PC-3 (cell line): ENCODE measurements around the gene CRYGS. TPM values are rescaled to one million over a fixed set of nuclear protein-coding genes. Genes with fewer than 3 reads are reported as not detected.
A peak's percentile ranks its signal among the peaks of the same experiment; 100 is the strongest.

ENCODE experiments used
- ATAC-seq: fragments of 200-7000 bp; cut with Tn5 transposase; 2 replicates; pipeline ENCODE4 v1.9.1; 2020; ENCODE audit warnings: mild to moderate bottlenecking, moderate library complexity
- BruUV-seq: library from RNA; stranded (reverse); fragments of 400-500 nt; replicated peaks from 2 replicates; lab custom pipeline; 2021; lab: Mats Ljungman, UMichigan
- CTCF ChIA-PET: fragments of 300-600 bp; sonication (Branson Sonifier 250); formaldehyde crosslinking; loops from one replicate; lab custom pipeline; 2022; ENCODE audit warnings: antibody characterized with exemption; lab: Charles Lee
- POLR2A ChIA-PET: fragments of 300-600 bp; sonication (Branson Sonifier 250); formaldehyde crosslinking; loops from one replicate; lab custom pipeline; 2022; ENCODE audit warnings: antibody characterized with exemption; ENCODE audit not compliant: unreplicated experiment; lab: Charles Lee
- DNase-seq: peaks from one replicate; pipeline ENCODE4 v3.0.0-alpha.2; 2015
- H2AFZ ChIP-seq: fragments of 300-600 bp; sonication (generic); 2 replicates; pipeline ENCODE4 v1.6.0; 2016; ENCODE audit warnings: antibody characterized with exemption, low read length
- H3F3A ChIP-seq: fragments of 300-600 bp; sonication (generic); one replicate; pipeline ENCODE4 v1.6.0; 2017; ENCODE audit warnings: antibody characterized with exemption, low read length, control low read depth, mild to moderate bottlenecking; ENCODE audit not compliant: unreplicated experiment
- H3K27ac ChIP-seq: fragments of 300-600 bp; sonication (generic); 2 replicates; pipeline ENCODE4 v1.5.1; 2016; ENCODE audit warnings: mild to moderate bottlenecking, low read length
- H3K27me3 ChIP-seq: fragments of 300-600 bp; sonication (generic); 2 replicates; pipeline ENCODE4 v1.6.1; 2016; ENCODE audit warnings: low read length, mixed read lengths
- H3K36me3 ChIP-seq: fragments of 300-600 bp; sonication (generic); 2 replicates; pipeline ENCODE4 v1.6.1; 2016; ENCODE audit warnings: low read depth, mixed run types, low read length, mixed read lengths
- H3K4me1 ChIP-seq: fragments of 300-600 bp; sonication (generic); 2 replicates; pipeline ENCODE4 v1.5.1; 2016; ENCODE audit warnings: low read length; ENCODE audit not compliant: insufficient read depth
- H3K4me2 ChIP-seq: fragments of 300-600 bp; sonication (generic); 2 replicates; pipeline ENCODE4 v1.6.0; 2016; ENCODE audit warnings: low read length
- H3K4me3 ChIP-seq: fragments of 300-600 bp; sonication (generic); 2 replicates; pipeline ENCODE4 v1.5.1; 2016; ENCODE audit warnings: mild to moderate bottlenecking, low read length, mixed read lengths
- H3K79me2 ChIP-seq: fragments of 300-600 bp; sonication (generic); 2 replicates; pipeline ENCODE4 v1.6.1; 2017; ENCODE audit warnings: low read length, mixed read lengths
- H3K9ac ChIP-seq: fragments of 300-600 bp; sonication (generic); 2 replicates; pipeline ENCODE4 v1.6.0; 2016; ENCODE audit warnings: mild to moderate bottlenecking, low read length
- H3K9me2 ChIP-seq: fragments of 300-600 bp; sonication (generic); replicated peaks from 2 replicates; pipeline ENCODE4 v1.6.1; 2016; ENCODE audit warnings: mixed run types, low read length, mixed read lengths
- H3K9me3 ChIP-seq: fragments of 300-600 bp; sonication (generic); 2 replicates; pipeline ENCODE4 v1.6.1; 2016; ENCODE audit warnings: low read length, mixed read lengths
- H4K20me1 ChIP-seq: fragments of 300-600 bp; sonication (generic); 2 replicates; pipeline ENCODE4 v1.6.1; 2016; ENCODE audit warnings: low read length, mixed read lengths
- EZH2 ChIP-seq: fragments of 300-600 bp; sonication (generic); IDR thresholded peaks from one replicate; pipeline ENCODE4 v1.6.1; 2017; ENCODE audit warnings: antibody characterized with exemption, mild to moderate bottlenecking, low read length; ENCODE audit not compliant: unreplicated experiment
- EZH2phosphoT487 ChIP-seq: fragments of 300-600 bp; sonication (generic); IDR thresholded peaks from 2 replicates; pipeline ENCODE4 v1.6.1; 2018; ENCODE audit warnings: mild to moderate bottlenecking, antibody characterized with exemption, low read length, borderline replicate concordance
- intact Hi-C: fragments of 100-400 bp; cut with micrococcal nuclease; formaldehyde crosslinking; loops from 2 replicates; pipeline ENCODE4 v1.9.0; 2023
- total RNA-seq: library from RNA; depleted of rRNA; stranded (reverse); fragments of >200 nt; gene quantifications from 2 replicates; pipeline ENCODE4 v1.2.3, GENCODE V29; 2014
- TF ChIP-seq, protein P1 (sequence below): fragments of 300-600 bp; sonication (generic); conservative IDR thresholded peaks from 2 replicates; pipeline ENCODE4 v1.5.1; 2017; ENCODE audit warnings: antibody characterized with exemption, low read depth, mild to moderate bottlenecking, low read length

The CRYGS gene
- total RNA-seq, 1 experiment from 2014 or later: 3.4 TPM

DNA sequence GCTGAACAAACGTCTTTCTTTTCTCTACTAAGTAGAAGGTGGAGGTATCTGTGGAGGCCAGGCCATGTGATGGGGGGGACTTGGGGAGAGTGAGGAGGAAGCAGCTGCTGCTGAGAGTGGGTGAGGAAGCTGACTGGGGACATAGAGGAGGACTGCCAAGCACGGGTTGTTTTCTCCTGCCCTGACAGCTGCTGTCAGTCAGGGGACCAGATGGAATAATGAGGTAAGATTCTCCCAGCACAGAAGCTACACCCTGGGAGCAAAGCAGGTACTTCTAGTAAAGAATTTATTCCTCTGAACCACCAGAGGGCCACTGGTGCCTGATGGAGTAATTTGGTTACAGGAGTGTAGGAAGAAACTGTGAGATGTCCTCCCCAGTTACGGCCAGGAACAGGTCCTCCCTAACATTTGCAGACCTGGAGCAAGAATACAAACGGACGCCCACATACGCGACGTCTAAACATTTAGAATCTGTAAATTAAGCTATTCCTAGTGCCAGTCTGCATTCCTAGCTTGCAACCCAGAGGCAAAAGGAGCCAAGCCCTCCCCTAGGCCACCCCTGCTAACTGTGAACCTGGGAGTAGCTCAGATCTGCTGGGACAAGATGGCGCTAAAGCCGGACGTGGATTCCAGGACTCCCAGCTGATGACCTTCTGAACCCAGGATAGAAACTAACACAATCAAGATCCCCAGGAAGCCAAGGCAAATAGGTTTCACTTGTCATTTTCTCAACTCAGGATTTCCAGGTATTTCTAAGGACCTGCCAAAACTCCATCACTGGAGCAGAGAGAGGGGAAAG, 14.8 kb downstream of the CRYGS start:
- no peak overlapping the region for H2AFZ ChIP-seq
- H3K9me3 ChIP-seq: no peaks in the 10 kb centered on the region
- no peak overlapping the region for H3K4me3 ChIP-seq
- BruUV-seq: no TSS peak
- H3K36me3 ChIP-seq: no peaks in the 10 kb centered on the region
- H3F3A ChIP-seq: no peaks in the 10 kb centered on the region
- H3K9ac ChIP-seq: no peak overlapping the region
- ChIA-PET POLR2A (no interaction called here), CTCF (no interaction called here)
- no peaks in the 10 kb centered on the region; the same call in none of the 2 replicates for H3K27me3 ChIP-seq
- TF ChIP-seq, protein P1, sequence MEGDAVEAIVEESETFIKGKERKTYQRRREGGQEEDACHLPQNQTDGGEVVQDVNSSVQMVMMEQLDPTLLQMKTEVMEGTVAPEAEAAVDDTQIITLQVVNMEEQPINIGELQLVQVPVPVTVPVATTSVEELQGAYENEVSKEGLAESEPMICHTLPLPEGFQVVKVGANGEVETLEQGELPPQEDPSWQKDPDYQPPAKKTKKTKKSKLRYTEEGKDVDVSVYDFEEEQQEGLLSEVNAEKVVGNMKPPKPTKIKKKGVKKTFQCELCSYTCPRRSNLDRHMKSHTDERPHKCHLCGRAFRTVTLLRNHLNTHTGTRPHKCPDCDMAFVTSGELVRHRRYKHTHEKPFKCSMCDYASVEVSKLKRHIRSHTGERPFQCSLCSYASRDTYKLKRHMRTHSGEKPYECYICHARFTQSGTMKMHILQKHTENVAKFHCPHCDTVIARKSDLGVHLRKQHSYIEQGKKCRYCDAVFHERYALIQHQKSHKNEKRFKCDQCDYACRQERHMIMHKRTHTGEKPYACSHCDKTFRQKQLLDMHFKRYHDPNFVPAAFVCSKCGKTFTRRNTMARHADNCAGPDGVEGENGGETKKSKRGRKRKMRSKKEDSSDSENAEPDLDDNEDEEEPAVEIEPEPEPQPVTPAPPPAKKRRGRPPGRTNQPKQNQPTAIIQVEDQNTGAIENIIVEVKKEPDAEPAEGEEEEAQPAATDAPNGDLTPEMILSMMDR: peak; percentile 14; the same call in 1 of the 2 replicates
- TF ChIP-seq EZH2phosphoT487 (no peak), EZH2 (no peak)
- ATAC-seq: no peak
- no peak overlapping the region for H3K4me2 ChIP-seq
- intact Hi-C loops: no loop called here
- DNase-seq: peak; percentile 14
- no peaks in the 10 kb centered on the region for H3K9me2 ChIP-seq
- H3K79me2 ChIP-seq: no peaks in the 10 kb centered on the region
- H4K20me1 ChIP-seq: no peaks in the 10 kb centered on the region
- no peak overlapping the region for H3K27ac ChIP-seq
- H3K4me1 ChIP-seq: no peaks in the 10 kb centered on the region

DNA sequence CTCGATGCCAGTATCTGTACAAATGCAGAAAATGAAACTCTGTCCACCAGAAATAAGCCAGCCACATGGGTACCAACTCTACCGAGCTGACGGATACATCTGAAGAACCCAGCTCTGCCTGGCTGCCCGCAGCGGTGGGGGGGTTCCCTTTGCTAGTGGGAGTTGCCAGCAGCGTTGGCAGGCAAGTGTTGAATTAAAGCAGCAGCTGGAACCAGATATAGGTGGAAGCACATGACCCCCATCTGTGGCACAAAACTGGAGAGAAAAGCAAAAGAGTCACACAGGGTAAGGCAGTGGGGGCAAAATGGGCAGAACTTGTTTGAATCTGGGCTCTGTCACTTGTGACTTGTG, 17.9 kb downstream of the CRYGS start:
- Histone ChIP-seq H3K4me2 (no peak overlapping the region), H3K27me3 (no peaks in the 10 kb centered on the region; the same call in none of the 2 replicates), H3K9me2 (no peaks in the 10 kb centered on the region), H2AFZ (no peak overlapping the region), H3K9ac (no peak overlapping the region), H3K27ac (no peak overlapping the region), H3K4me3 (no peak overlapping the region), H3K9me3 (no peaks in the 10 kb centered on the region), H3K36me3 (no peaks in the 10 kb centered on the region), H3K4me1 (no peaks in the 10 kb centered on the region), H3F3A (no peaks in the 10 kb centered on the region), H4K20me1 (no peaks in the 10 kb centered on the region), H3K79me2 (no peaks in the 10 kb centered on the region)
- POLR2A ChIA-PET: no interaction called here
- CTCF ChIA-PET: no interaction called here
- no TSS peak for BruUV-seq
- no peak for TF ChIP-seq EZH2phosphoT487
- TF ChIP-seq, protein P1: no peak
- TF ChIP-seq EZH2: no peak
- no peak for DNase-seq
- no peak for ATAC-seq
- intact Hi-C loops: no loop called here
